CD4-positive, alpha-beta T cell (primary cell): Measurements from ENCODE around the gene SEPTIN10. TPM values are rescaled to one million over a fixed set of nuclear protein-coding genes. Genes with fewer than 3 reads are reported as not detected.
"Not testable (repeated sequence)": the region's sequence is repeated elsewhere in the genome, so short reads cannot be mapped to it uniquely, and the experiment has no call there.

Experiments
- ATAC-seq: fragments of 200-7000 bp; cut with Tn5 transposase; one replicate; pipeline ENCODE4 v1.10.0; 2022; ENCODE audit warnings: mild to moderate bottlenecking; ENCODE audit not compliant: poor library complexity
- CTCF ChIA-PET: fragments of 350-600 bp; sonication (Branson Sonifier 250); formaldehyde crosslinking; loops from one replicate; lab custom pipeline; 2021; ENCODE audit warnings: antibody characterized with exemption, inconsistent platforms; lab: Charles Lee
- POLR2A ChIA-PET: fragments of 350-600 bp; sonication (Branson Sonifier 250); formaldehyde crosslinking; loops from one replicate; lab custom pipeline; 2021; ENCODE audit warnings: antibody characterized with exemption, inconsistent platforms; lab: Charles Lee
- DNase-seq, 14 experiments: peaks; one replicate each; pipeline ENCODE4 v3.0.0-alpha.2; 2013 to 2020; ENCODE audit warnings: mixed read lengths in 2 of 14
- H3K27ac ChIP-seq, 2 donors: one replicate each; pipeline versions ENCODE4 v1.5.1 to v1.7.0; 2013; ENCODE audit warnings: low read length in 2 of 2, low read depth in 1 of 2, mild to moderate bottlenecking in 1 of 2
- H3K27me3 ChIP-seq, 2 experiments: 1 replicate in 1 of 2; 2 replicates in 1 of 2; pipeline versions ENCODE4 v1.6.1 to v1.7.0; 2013; ENCODE audit warnings: low read length in 2 of 2, control low read depth in 1 of 2, mild to moderate bottlenecking in 1 of 2, moderate library complexity in 1 of 2; ENCODE audit not compliant: insufficient read depth in 2 of 2, control insufficient read depth in 1 of 2
- H3K36me3 ChIP-seq: one replicate; pipeline ENCODE4 v1.6.1; 2013; ENCODE audit warnings: low read length, control low read depth; ENCODE audit not compliant: insufficient read depth
- H3K4me1 ChIP-seq: one replicate; pipeline ENCODE4 v1.6.1; 2013; ENCODE audit warnings: low read length, control low read depth; ENCODE audit not compliant: insufficient read depth
- H3K4me3 ChIP-seq: one replicate; pipeline ENCODE4 v1.5.1; 2013; ENCODE audit warnings: mild to moderate bottlenecking, low read length, moderate library complexity
- H3K9me3 ChIP-seq, 2 experiments: 1 replicate in 1 of 2; 2 replicates in 1 of 2; pipeline versions ENCODE4 v1.6.1 to v1.7.0; 2013; ENCODE audit warnings: low read length in 2 of 2, mild to moderate bottlenecking in 2 of 2, control low read depth in 1 of 2, moderate library complexity in 1 of 2; ENCODE audit not compliant: control insufficient read depth in 1 of 2, insufficient read depth in 1 of 2
- H3K27ac Mint-ChIP-seq: one replicate; pipeline ENCODE4 v1.8.0; 2020; ENCODE audit warnings: mixed read lengths
- H3K27me3 Mint-ChIP-seq: one replicate; pipeline ENCODE4 v1.8.0; 2021; ENCODE audit warnings: mixed read lengths
- H3K36me3 Mint-ChIP-seq: one replicate; pipeline ENCODE4 v1.8.0; 2021; ENCODE audit warnings: low read depth, mixed read lengths
- H3K4me1 Mint-ChIP-seq: one replicate; pipeline ENCODE4 v1.8.0; 2021; ENCODE audit warnings: low read depth, mixed read lengths
- H3K4me3 Mint-ChIP-seq: one replicate; pipeline ENCODE4 v1.8.0; 2020; ENCODE audit warnings: mild to moderate bottlenecking, mixed read lengths
- H3K9me3 Mint-ChIP-seq: one replicate; pipeline ENCODE4 v1.8.0; 2020; ENCODE audit warnings: mixed read lengths
- CTCF ChIP-seq: fragments of 200-600 bp; IDR thresholded peaks from one replicate; pipeline ENCODE4 v1.8.0; 2022; ENCODE audit warnings: antibody characterized with exemption, mild to moderate bottlenecking
- intact Hi-C, 2 experiments: fragments of 100-400 bp; cut with DNase I in 1 of 2; cut with micrococcal nuclease in 1 of 2; formaldehyde crosslinking; loops; one replicate each; pipeline versions ENCODE4 v1.15.1 to v1.9.0; 2023 to 2025; cut with DNase I, micrococcal nuclease
- total RNA-seq, 174 experiments: library from RNA in 2 of 174; stranded (reverse) in 2 of 174; gene quantifications; one replicate each; pipeline ENCODE4 v1.2.3 and lab custom pipeline; 2021 to 2026

The SEPTIN10 gene
- total RNA-seq, 2 experiments from 2014 or later: 2.0 to 2.6 TPM

DNA sequence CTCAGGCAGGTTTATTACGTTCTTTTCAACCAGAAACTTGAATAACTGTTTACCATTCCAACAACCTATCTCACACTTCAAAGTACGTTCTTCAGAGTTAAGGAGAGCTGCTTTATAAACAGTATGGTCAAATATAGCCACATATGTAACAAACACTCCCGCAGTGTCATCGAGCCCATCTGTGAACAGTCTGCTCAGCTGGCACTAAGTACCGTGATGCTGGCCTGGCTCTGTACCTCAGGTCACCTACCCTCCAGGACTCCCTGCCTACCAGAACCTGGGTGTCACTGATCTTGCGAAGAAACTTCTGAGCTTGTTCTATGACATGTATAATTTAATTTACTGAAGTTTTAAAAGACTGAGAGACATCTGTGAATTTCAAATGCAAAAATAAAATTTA is 71.4 kb downstream of the SEPTIN10 start:
- POLR2A ChIA-PET: no interaction called here
- H3K9me3 ChIP-seq: no peaks in the 10 kb centered on the region
- CTCF ChIA-PET: interaction anchor here (0.7 to 1.1 kb wide), 2 partner anchors 14 to 32 kb away, joined by 3 read pairs; no protein-coding TSS in a partner anchor
- no peaks in the 10 kb centered on the region for H3K36me3 ChIP-seq
- intact Hi-C loops: no loop called here
- Mint-ChIP-seq H3K36me3 (no peaks in the 10 kb centered on the region), H3K27ac (no peak overlapping the region), H3K4me3 (no peak overlapping the region), H3K4me1 (no peaks in the 10 kb centered on the region), H3K9me3 (no peaks in the 10 kb centered on the region), H3K27me3 (peaks cover 11% of the 10 kb centered on the region)
- DNase-seq (no peak), ATAC-seq (no peak)
- no peak for TF ChIP-seq CTCF
- no peaks in the 10 kb centered on the region for H3K27me3 ChIP-seq
- H3K4me3 ChIP-seq: no peak overlapping the region
- H3K4me1 ChIP-seq: no peaks in the 10 kb centered on the region
- no peak overlapping the region for H3K27ac ChIP-seq

GRCh38 chr2:109538546-109538945 is 75.2 kb downstream of the SEPTIN10 start:
- POLR2A ChIA-PET: no interaction called here
- TF ChIP-seq CTCF: no peak

DNA sequence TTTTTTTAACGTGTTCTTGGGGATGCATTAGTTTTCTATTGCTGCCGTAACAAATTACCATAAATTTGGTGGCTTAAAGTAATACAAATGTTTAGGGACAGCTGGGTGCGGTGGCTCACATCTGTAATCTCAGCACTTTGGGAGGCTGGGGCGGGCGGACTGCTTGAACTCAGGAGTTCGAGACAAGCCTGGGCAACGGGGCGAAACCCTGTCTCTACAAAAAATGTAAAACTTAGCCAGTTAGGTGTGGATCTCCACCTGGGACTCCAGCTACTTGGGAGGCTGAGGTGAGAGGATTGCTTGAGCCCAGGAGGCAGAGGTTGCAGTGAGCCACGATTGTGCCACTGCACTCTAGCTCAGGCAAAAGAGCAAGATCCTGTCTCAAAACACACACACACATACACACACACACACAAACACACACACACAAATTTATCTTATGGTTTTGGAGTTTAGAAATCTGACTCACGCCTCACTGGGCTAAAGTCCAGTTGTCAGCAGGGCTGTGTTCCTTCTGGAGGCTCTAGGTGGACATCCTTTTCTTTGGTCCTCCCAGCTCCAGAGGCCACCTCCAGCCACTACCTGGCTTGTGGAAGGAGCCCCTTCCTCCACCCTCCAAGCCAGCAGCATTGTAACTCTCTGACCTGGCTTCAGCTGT is 76.1 kb downstream of the SEPTIN10 start:
- CTCF ChIA-PET: no interaction called here
- no peaks in the 10 kb centered on the region for H3K36me3 Mint-ChIP-seq

More at GRCh38 chr2:109538546-109538945, 75.2 kb downstream of the SEPTIN10 start:
- Histone ChIP-seq H3K4me1 (no peaks in the 10 kb centered on the region), H3K36me3 (no peaks in the 10 kb centered on the region), H3K27me3 (peaks cover 0 to 3% of the 10 kb centered on the region in 2 experiments), H3K27ac (no peak overlapping the region), H3K4me3 (no peak overlapping the region), H3K9me3 (no peaks in the 10 kb centered on the region)
- Mint-ChIP-seq H3K36me3 (no peaks in the 10 kb centered on the region), H3K4me3 (no peak overlapping the region), H3K27ac (no peak overlapping the region), H3K27me3 (peaks cover 13% of the 10 kb centered on the region), H3K9me3 (no peaks in the 10 kb centered on the region), H3K4me1 (no peaks in the 10 kb centered on the region)
- intact Hi-C loops: no loop called here
- ATAC-seq: no peak
- no peak for DNase-seq
- CTCF ChIA-PET: no interaction called here

GRCh38 chr2:109536556-109536955 is 77.2 kb downstream of the SEPTIN10 start:
- H3K36me3 ChIP-seq, intact Hi-C loops, H3K9me3 Mint-ChIP-seq, H3K4me3 ChIP-seq, H3K4me3 Mint-ChIP-seq, H3K27ac Mint-ChIP-seq, H3K4me1 Mint-ChIP-seq, ATAC-seq, H3K27ac ChIP-seq, CTCF ChIA-PET, H3K36me3 Mint-ChIP-seq, POLR2A ChIA-PET, H3K4me1 ChIP-seq, H3K27me3 ChIP-seq, H3K9me3 ChIP-seq, DNase-seq: not testable (repeated sequence)
- H3K27me3 Mint-ChIP-seq: peaks cover 19% of the 10 kb centered on the region

More for the DNA sequence above, 76.1 kb downstream of the SEPTIN10 start:
- H3K36me3 ChIP-seq: no peaks in the 10 kb centered on the region
- Mint-ChIP-seq H3K4me3 (no peak overlapping the region), H3K9me3 (no peaks in the 10 kb centered on the region), H3K4me1 (no peaks in the 10 kb centered on the region), H3K27ac (no peak overlapping the region), H3K27me3 (peaks cover 13% of the 10 kb centered on the region)
- H3K27ac ChIP-seq: no peak overlapping the region
- no peaks in the 10 kb centered on the region for H3K9me3 ChIP-seq
- peaks cover 0 to 3% of the 10 kb centered on the region in 2 experiments for H3K27me3 ChIP-seq
- POLR2A ChIA-PET: no interaction called here
- ATAC-seq (no peak), DNase-seq (no peak)
- intact Hi-C loops: no loop called here
- no peak overlapping the region for H3K4me3 ChIP-seq
- no peaks in the 10 kb centered on the region for H3K4me1 ChIP-seq
- TF ChIP-seq CTCF: no peak
